Esophagus muscularis mucosa (tissue), 4 donors: Measurements from ENCODE around the gene RNGTT. TPM values are rescaled to one million over a fixed set of nuclear protein-coding genes. Genes with fewer than 3 reads are reported as not detected.
"Not testable (repeated sequence)": the region's sequence is repeated elsewhere in the genome, so short reads cannot be mapped to it uniquely, and the experiment has no call there.

Experiments used
- DNase-seq: peaks from one replicate; pipeline ENCODE4 v3.0.0-alpha.2; 2017; ENCODE audit errors: extremely low spot score
- H3K27ac ChIP-seq, 4 donors: fragments of 200-600 bp; sonication (generic); replicated peaks in 1 of 4; 1 replicate in 3 of 4; 2 replicates in 1 of 4; pipeline ENCODE4 v1.5.1; 2016 to 2019; ENCODE audit warnings: mild to moderate bottlenecking in 1 of 4
- H3K27me3 ChIP-seq, 4 donors: fragments of 200-600 bp; sonication (generic); one replicate each; pipeline versions ENCODE4 v1.5.1 to v1.6.0; 2016 to 2019
- H3K36me3 ChIP-seq, 4 donors: fragments of 200-600 bp; sonication (generic); one replicate each; pipeline ENCODE4 v1.5.1; 2016 to 2019
- H3K4me1 ChIP-seq, 4 donors: fragments of 200-600 bp; sonication (generic); one replicate each; pipeline ENCODE4 v1.5.1; 2016 to 2019
- H3K4me3 ChIP-seq, 4 donors: fragments of 200-600 bp; sonication (generic); 1 replicate in 2 of 4; 2 replicates in 2 of 4; pipeline ENCODE4 v1.5.1; 2016 to 2019; ENCODE audit warnings: mild to moderate bottlenecking in 4 of 4, moderate library complexity in 1 of 4
- H3K9me3 ChIP-seq, 4 donors: fragments of 200-600 bp; sonication (generic); 1 replicate in 3 of 4; 2 replicates in 1 of 4; pipeline ENCODE4 v1.5.1; 2016 to 2019
- EP300 ChIP-seq: sonication (generic); formaldehyde crosslinking; IDR thresholded peaks from one replicate; pipeline ENCODE4 v1.6.1; 2017; ENCODE audit warnings: antibody characterized with exemption
- POLR2A ChIP-seq: fragments of 450-650 bp; IDR thresholded peaks from one replicate; pipeline ENCODE4 v1.6.1; 2017; ENCODE audit warnings: antibody characterized with exemption, moderate library complexity, mild to moderate bottlenecking, low read depth
- POLR2AphosphoS5 ChIP-seq, 2 donors: sonication (generic); formaldehyde crosslinking; IDR thresholded peaks; one replicate each; pipeline ENCODE4 v1.6.1; 2017; ENCODE audit warnings: antibody characterized with exemption in 2 of 2
- WGBS: methylation state at CpG from one replicate; pipeline ENCODE4 v1.1.5; 2018; 5-methylcytosine and 5-hydroxymethylcytosine counted together
- intact Hi-C: fragments of 100-400 bp; cut with DNase I; formaldehyde crosslinking; loops from one replicate; pipeline ENCODE4 v1.15.1; 2023
- total RNA-seq, 4 donors: library from RNA; depleted of rRNA; stranded (reverse); fragments of >200 nt; gene quantifications; one replicate each; pipeline versions ENCODE4 v1.1.0 to v1.2.1, GENCODE V29; 2016
- TF ChIP-seq, protein P1 (sequence below), 3 experiments: fragments of 200-600 bp in 2 of 3; fragments of 450-650 bp in 1 of 3; sonication (generic) in 2 of 3; IDR thresholded peaks; one replicate each; pipeline ENCODE4 v1.5.1; 2017 to 2019; ENCODE audit warnings: antibody characterized with exemption in 3 of 3, mild to moderate bottlenecking in 2 of 3, moderate library complexity in 1 of 3

Gene RNGTT
- total RNA-seq, 4 donors from 2014 or later, result 10.7 to 13.9 (median 12.0) TPM

DNA sequence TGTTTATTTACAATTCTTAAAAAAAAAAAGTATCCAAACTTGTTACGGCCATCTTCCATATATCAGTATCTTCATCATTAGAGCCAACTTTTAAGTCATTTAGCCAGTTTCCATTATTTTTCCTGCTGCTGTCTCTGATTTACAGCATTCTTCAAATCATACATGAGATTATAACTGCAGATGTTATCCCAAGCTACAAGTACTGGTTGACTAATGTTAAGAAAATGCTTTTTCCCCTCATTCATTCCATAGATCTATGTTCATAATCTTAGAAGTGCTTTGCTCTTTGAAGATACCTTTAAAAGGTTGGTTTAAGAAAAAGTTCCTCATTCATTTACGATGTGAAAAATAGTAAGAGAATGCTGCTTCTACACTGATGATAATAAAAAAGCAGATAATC is 158.7 kb downstream of the RNGTT start:
- no peak overlapping the region for H3K4me3 ChIP-seq
- H3K27ac ChIP-seq, result no peak overlapping the region
- DNase-seq, result no peak
- peaks cover 0 to 10% (median 2%) of the 10 kb centered on the region in 4 donors for H3K9me3 ChIP-seq
- TF ChIP-seq, protein P1, sequence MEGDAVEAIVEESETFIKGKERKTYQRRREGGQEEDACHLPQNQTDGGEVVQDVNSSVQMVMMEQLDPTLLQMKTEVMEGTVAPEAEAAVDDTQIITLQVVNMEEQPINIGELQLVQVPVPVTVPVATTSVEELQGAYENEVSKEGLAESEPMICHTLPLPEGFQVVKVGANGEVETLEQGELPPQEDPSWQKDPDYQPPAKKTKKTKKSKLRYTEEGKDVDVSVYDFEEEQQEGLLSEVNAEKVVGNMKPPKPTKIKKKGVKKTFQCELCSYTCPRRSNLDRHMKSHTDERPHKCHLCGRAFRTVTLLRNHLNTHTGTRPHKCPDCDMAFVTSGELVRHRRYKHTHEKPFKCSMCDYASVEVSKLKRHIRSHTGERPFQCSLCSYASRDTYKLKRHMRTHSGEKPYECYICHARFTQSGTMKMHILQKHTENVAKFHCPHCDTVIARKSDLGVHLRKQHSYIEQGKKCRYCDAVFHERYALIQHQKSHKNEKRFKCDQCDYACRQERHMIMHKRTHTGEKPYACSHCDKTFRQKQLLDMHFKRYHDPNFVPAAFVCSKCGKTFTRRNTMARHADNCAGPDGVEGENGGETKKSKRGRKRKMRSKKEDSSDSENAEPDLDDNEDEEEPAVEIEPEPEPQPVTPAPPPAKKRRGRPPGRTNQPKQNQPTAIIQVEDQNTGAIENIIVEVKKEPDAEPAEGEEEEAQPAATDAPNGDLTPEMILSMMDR (IDR thresholded peaks at IDR 0.05), result no peak
- TF ChIP-seq POLR2AphosphoS5 (IDR thresholded peaks at IDR 0.05), result no peak
- no peak for TF ChIP-seq EP300
- no peak for TF ChIP-seq POLR2A
- H3K36me3 ChIP-seq, result peaks cover 0 to 5% (median 0%) of the 10 kb centered on the region in 4 donors
- intact Hi-C loops, result no loop called here
- no peaks in the 10 kb centered on the region for H3K4me1 ChIP-seq
- WGBS, result 97% methylated on average over 2 of the region's 2 CpGs
- H3K27me3 ChIP-seq, result no peaks in the 10 kb centered on the region

DNA sequence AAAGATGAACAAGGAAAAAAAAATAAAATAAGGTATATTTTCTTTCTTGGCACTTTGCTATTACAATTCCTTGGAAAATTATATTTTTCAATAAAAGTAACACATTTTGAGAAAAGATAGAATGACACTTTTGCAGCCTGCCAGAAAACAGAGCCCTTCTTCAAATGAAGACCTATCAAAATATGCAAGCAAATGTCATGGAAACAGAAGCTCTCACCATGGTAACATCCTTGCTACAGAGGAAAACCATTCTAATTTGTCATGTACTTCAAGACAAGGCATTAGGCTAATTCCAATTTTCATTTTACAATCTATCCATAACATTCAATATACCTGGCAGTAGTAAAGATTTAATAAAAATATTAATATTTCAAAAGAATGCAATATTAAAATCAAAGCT is 177.9 kb downstream of the RNGTT start:
- H3K27me3 ChIP-seq, result no peaks in the 10 kb centered on the region
- H3K9me3 ChIP-seq, result no peaks in the 10 kb centered on the region
- no peak overlapping the region for H3K27ac ChIP-seq
- no peaks in the 10 kb centered on the region for H3K4me1 ChIP-seq
- no peaks in the 10 kb centered on the region for H3K36me3 ChIP-seq
- TF ChIP-seq EP300 (no peak), POLR2A (no peak), POLR2AphosphoS5 (IDR thresholded peaks at IDR 0.05) (no peak)
- TF ChIP-seq, protein P1 (IDR thresholded peaks at IDR 0.05), result no peak
- intact Hi-C loops, result no loop called here
- no peak for DNase-seq
- no peak overlapping the region for H3K4me3 ChIP-seq

DNA sequence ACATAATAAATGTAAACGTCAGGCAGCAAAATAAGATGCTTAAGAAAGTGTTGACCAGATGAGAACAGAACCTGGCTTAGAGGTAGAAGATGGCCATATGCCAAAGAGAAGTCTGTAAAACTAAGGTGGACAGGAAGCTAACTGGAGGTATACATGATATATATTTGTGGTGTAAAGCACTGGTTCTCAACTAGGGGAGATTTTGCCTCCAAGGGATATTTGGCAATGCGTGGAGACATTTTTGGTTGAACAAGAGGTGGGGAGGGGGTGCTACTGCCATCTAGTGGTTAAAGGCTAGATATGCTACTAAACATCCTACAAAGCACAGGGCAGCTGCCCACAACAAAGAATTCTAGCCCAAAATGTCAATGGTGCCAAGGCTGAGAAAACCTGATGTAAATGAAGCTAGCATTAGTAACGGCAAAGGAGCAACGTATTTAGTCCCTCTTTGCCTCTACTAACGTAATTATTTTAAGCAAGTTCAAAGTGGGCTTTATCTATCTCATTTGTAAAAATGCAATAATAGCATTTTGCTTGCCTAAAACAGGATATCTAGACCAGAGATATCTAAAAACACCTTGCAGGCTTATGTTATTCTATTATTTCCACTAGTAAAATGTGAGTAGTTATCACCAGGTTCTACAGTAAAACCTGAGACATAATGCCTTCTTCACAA is 182.6 kb downstream of the RNGTT start:
- Histone ChIP-seq H3K4me3 (no peak overlapping the region), H3K4me1 (no peaks in the 10 kb centered on the region), H3K27ac (no peak overlapping the region), H3K9me3 (no peaks in the 10 kb centered on the region), H3K27me3 (no peaks in the 10 kb centered on the region), H3K36me3 (no peaks in the 10 kb centered on the region)
- TF ChIP-seq POLR2A, result no peak
- TF ChIP-seq POLR2AphosphoS5 (IDR thresholded peaks at IDR 0.05), result no peak
- TF ChIP-seq EP300, result no peak
- TF ChIP-seq, protein P1 (IDR thresholded peaks at IDR 0.05), result peak; percentile 62 to 84 (median 80)
- no peak for DNase-seq
- 54% methylated on average over 5 of the region's 5 CpGs for WGBS
- intact Hi-C loops, result loop anchor here (5.0 kb wide), 1 partner anchor 854 kb away; no protein-coding TSS in a partner anchor

DNA sequence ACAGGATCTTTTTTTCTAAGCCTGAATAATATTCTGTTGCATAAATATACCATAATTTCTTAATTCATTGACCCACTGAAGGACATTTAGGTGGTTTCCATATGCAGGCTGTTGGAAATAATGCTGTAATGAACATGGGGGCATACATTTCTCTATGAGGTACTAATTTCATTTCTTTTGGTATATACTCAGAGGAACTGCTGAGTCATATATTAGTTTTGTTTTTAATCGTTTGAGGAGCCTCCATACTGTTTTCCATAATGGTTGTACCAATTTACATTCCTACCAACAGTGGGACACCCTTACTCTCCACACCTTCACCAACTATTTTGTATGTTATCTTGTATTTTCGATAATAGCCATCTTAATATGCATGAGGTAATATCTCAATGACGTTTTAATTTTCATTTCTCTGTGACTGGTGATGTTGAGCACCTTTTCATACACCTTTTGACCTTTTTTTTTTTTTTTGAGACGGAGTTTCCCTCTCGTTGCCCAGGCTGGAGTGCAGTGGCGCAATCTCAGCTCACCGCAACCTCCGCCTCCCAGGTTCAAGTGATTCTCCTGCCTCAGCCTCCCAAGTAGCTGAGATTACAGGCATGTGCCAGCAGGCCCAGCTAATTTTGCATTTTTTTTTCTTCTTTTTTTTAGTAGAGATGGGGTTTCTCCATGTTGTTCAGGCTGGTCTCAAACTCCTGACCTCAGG is 187.4 kb downstream of the RNGTT start:
- Histone ChIP-seq H3K9me3 (no peaks in the 10 kb centered on the region), H3K36me3 (no peaks in the 10 kb centered on the region), H3K27me3 (no peaks in the 10 kb centered on the region), H3K27ac (no peak overlapping the region), H3K4me1 (no peaks in the 10 kb centered on the region), H3K4me3 (no peak overlapping the region)
- intact Hi-C loops, result no loop called here
- DNase-seq, result no peak
- TF ChIP-seq EP300 (no peak), POLR2A (no peak)
- TF ChIP-seq, protein P1 (IDR thresholded peaks at IDR 0.05), result no peak
- 94% methylated on average over 8 of the region's 8 CpGs for WGBS

DNA sequence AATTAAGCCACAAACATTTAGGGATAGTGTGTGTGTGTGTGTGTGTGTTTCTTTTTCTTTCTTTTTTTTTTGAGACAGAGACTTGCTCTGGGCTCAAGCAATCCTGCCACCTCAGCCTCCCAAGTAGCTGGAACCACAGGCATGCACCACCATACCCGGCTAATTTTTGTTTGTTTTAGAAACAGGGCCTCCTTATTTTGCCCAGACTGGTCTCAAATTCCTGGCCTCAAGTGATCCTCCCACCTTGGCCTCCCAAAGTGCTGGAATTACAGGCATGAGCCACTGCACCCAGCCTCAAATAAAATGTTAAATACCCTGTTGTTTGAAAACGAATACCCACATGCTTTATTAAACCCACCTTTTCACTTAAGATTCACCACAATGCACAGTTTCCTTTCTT is 195.3 kb downstream of the RNGTT start:
- H3K9me3 ChIP-seq, H3K27ac ChIP-seq, H3K4me1 ChIP-seq, H3K36me3 ChIP-seq, DNase-seq, H3K27me3 ChIP-seq, H3K4me3 ChIP-seq, intact Hi-C loops: not testable (repeated sequence)
- 95% methylated on average over 2 of the region's 2 CpGs for WGBS
